A673 (cell line): ENCODE measurements around the gene ANK2. TPM values are rescaled to one million over a fixed set of nuclear protein-coding genes. Genes with fewer than 3 reads are reported as not detected.

Source experiments
- BruUV-seq: library from RNA; stranded (reverse); fragments of 400-500 nt; replicated peaks from 2 replicates; lab custom pipeline; 2021; lab: Mats Ljungman, UMichigan
- CTCF ChIA-PET: fragments of 300-600 bp; sonication (Branson Sonifier 250); formaldehyde crosslinking; loops from one replicate; lab custom pipeline; 2022; ENCODE audit warnings: antibody characterized with exemption; lab: Charles Lee
- POLR2A ChIA-PET: fragments of 300-600 bp; sonication (Branson Sonifier 250); formaldehyde crosslinking; loops from one replicate; lab custom pipeline; 2022; ENCODE audit warnings: antibody characterized with exemption; ENCODE audit not compliant: low non-redundant PET; lab: Charles Lee
- DNase-seq: peaks from one replicate; pipeline ENCODE4 v3.0.0-alpha.2; 2015; ENCODE audit warnings: low spot score
- H3K27ac ChIP-seq: fragments of 200-600 bp; sonication (generic); 2 replicates; pipeline ENCODE4 v1.5.1; 2016; ENCODE audit warnings: mixed run types, low read depth, mild to moderate bottlenecking, mixed read lengths, antibody characterized with exemption, low read length; ENCODE audit not compliant: poor library complexity, severe bottlenecking
- H3K27me3 ChIP-seq: fragments of 200-600 bp; sonication (generic); replicated peaks from 2 replicates; pipeline ENCODE4 v1.6.1; 2017; ENCODE audit warnings: mixed run types, low read depth, mild to moderate bottlenecking, mixed read lengths, antibody characterized with exemption, low read length; ENCODE audit not compliant: insufficient read depth, poor library complexity
- H3K36me3 ChIP-seq: fragments of 200-600 bp; sonication (generic); 2 replicates; pipeline ENCODE4 v1.6.1; 2016; ENCODE audit warnings: mixed run types, mild to moderate bottlenecking, mixed read lengths, antibody characterized with exemption, low read length; ENCODE audit not compliant: insufficient read depth, poor library complexity, severe bottlenecking
- H3K4me1 ChIP-seq: fragments of 200-600 bp; sonication (generic); 2 replicates; pipeline ENCODE4 v1.6.1; 2017; ENCODE audit warnings: mixed run types, mild to moderate bottlenecking, mixed read lengths, antibody characterized with exemption, low read length; ENCODE audit not compliant: insufficient read depth, poor library complexity, severe bottlenecking
- H3K4me3 ChIP-seq: fragments of 200-600 bp; sonication (generic); 2 replicates; pipeline ENCODE4 v1.5.1; 2016; ENCODE audit warnings: low read depth, mixed run types, mild to moderate bottlenecking, mixed read lengths, low read length; ENCODE audit not compliant: poor library complexity, severe bottlenecking
- H3K9me3 ChIP-seq: fragments of 200-600 bp; sonication (generic); 2 replicates; pipeline ENCODE4 v1.6.1; 2016; ENCODE audit warnings: mixed run types, low read depth, mild to moderate bottlenecking, mixed read lengths, antibody characterized with exemption, low read length; ENCODE audit not compliant: poor library complexity, severe bottlenecking
- EZH2 ChIP-seq: fragments of 200-600 bp; sonication (generic); IDR thresholded peaks from 2 replicates; pipeline ENCODE4 v1.6.1; 2017; ENCODE audit warnings: borderline replicate concordance, low read depth, mild to moderate bottlenecking, mixed read lengths, antibody characterized with exemption, low read length; ENCODE audit not compliant: poor library complexity, severe bottlenecking
- intact Hi-C: fragments of 100-400 bp; cut with micrococcal nuclease; formaldehyde crosslinking; loops from one replicate; pipeline ENCODE4 v1.10.0; 2022; ENCODE audit not compliant: unreplicated experiment
- total RNA-seq: library from RNA; stranded (reverse); gene quantifications from 2 replicates; pipeline ENCODE4 v1.2.3, GENCODE V29; 2021
- TF ChIP-seq, protein P1 (sequence below): fragments of 300-800, 200-600 bp; sonication (generic); conservative IDR thresholded peaks from 2 replicates; pipeline ENCODE4 v1.5.1; 2017; ENCODE audit warnings: low read depth, mild to moderate bottlenecking, antibody characterized with exemption, low read length, moderate library complexity, mixed read lengths

The ANK2 gene
- total RNA-seq, 1 experiment from 2014 or later: 12.7 TPM

GRCh38 chr4:113405874-113406722, 356.6 kb downstream of the ANK2 start:
- no peak for DNase-seq
- H3K27me3 ChIP-seq: no peaks in the 10 kb centered on the region
- no TSS peak for BruUV-seq
- TF ChIP-seq, protein P1, sequence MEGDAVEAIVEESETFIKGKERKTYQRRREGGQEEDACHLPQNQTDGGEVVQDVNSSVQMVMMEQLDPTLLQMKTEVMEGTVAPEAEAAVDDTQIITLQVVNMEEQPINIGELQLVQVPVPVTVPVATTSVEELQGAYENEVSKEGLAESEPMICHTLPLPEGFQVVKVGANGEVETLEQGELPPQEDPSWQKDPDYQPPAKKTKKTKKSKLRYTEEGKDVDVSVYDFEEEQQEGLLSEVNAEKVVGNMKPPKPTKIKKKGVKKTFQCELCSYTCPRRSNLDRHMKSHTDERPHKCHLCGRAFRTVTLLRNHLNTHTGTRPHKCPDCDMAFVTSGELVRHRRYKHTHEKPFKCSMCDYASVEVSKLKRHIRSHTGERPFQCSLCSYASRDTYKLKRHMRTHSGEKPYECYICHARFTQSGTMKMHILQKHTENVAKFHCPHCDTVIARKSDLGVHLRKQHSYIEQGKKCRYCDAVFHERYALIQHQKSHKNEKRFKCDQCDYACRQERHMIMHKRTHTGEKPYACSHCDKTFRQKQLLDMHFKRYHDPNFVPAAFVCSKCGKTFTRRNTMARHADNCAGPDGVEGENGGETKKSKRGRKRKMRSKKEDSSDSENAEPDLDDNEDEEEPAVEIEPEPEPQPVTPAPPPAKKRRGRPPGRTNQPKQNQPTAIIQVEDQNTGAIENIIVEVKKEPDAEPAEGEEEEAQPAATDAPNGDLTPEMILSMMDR: no peak
- POLR2A ChIA-PET: no interaction called here
- intact Hi-C loops: no loop called here
- no peaks in the 10 kb centered on the region for H3K36me3 ChIP-seq
- no peaks in the 10 kb centered on the region for H3K9me3 ChIP-seq
- no peak overlapping the region for H3K27ac ChIP-seq
- H3K4me3 ChIP-seq: no peak overlapping the region
- no peaks in the 10 kb centered on the region for H3K4me1 ChIP-seq
- CTCF ChIA-PET: interaction anchor here (0.6 to 1.0 kb wide), 2 partner anchors 11 to 1010 kb away, joined by 3 read pairs; no protein-coding TSS in a partner anchor

- TF ChIP-seq EZH2: no peak
- TF ChIP-seq, protein P1: no peak
- intact Hi-C loops: no loop called here
- Histone ChIP-seq H3K36me3 (no peaks in the 10 kb centered on the region), H3K9me3 (no peaks in the 10 kb centered on the region), H3K4me3 (no peak overlapping the region), H3K27me3 (no peaks in the 10 kb centered on the region), H3K27ac (no peak overlapping the region), H3K4me1 (no peaks in the 10 kb centered on the region)
- CTCF ChIA-PET: interaction anchor here (0.6 to 1.0 kb wide), 2 partner anchors 12 to 1010 kb away, joined by 3 read pairs; no protein-coding TSS in a partner anchor
- POLR2A ChIA-PET: no interaction called here
- DNase-seq: no peak
- no TSS peak for BruUV-seq
Measured at GRCh38 chr4:113406723-113407016, 357.2 kb downstream of the ANK2 start.

DNA sequence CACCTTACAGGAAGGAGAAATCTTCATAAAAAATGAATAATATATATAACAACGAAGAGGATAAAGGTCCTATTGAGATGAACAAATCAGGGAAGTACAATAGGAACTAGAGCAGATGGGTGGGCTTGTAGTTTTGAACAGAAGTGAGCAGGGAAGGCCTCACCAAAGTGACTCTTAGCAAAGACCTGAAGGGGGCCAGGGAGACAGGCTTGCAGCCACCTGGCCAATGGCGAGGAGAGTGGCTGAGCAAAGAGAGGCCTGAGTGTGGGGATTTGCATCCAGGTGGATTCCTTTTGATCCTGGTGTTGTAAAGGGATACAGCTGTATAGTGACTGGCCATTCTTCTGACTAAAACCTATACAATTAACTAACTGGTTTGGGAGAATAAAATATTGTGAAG, 358.0 kb downstream of the ANK2 start:
- H3K27ac ChIP-seq: no peak overlapping the region
- ChIA-PET POLR2A (no interaction called here), CTCF (no interaction called here)
- no peaks in the 10 kb centered on the region for H3K4me1 ChIP-seq
- no peaks in the 10 kb centered on the region for H3K36me3 ChIP-seq
- no peak for TF ChIP-seq EZH2
- TF ChIP-seq, protein P1: no peak
- intact Hi-C loops: no loop called here
- H3K9me3 ChIP-seq: no peaks in the 10 kb centered on the region
- H3K27me3 ChIP-seq: no peaks in the 10 kb centered on the region
- no TSS peak for BruUV-seq
- H3K4me3 ChIP-seq: no peak overlapping the region
- no peak for DNase-seq
